Astrocyte of the hippocampus (primary cell): ENCODE measurements around the gene CRABP2.
A peak's percentile ranks its signal among the peaks of the same experiment; 100 is the strongest.

Experiments used
- DNase-seq: peaks from one replicate; pipeline ENCODE4 v3.0.0; 2011; ENCODE audit warnings: low read depth, low spot score

CRABP2 gene

GRCh38 chr1:156705321-156705917, at the start of gene CRABP2:
TSS of gene CRABP2 (minus strand) at chr1:156705583. CDS start at chr1:156705446, 137 bp downstream.
- peak; percentile 50 for DNase-seq

DNA sequence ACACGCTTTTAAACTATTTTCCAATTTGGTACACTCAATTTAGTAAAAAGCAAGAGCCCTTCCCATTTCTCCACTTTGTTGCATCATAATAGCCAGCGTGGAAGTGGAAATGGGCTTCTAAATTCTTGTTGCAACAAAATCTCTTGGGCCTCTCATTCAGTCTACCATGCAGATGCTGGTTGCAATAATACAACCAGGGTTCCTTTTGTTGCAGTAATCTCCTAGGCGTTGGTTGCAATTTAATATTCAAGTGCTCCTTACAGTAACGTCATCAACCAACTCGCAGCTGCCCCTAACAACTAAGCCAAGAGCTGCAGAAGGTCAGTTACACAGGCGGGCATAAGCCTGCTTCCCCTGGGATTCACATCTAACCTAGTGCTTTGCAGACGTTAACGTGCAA, 48.8 kb upstream of the CRABP2 start:
- DNase-seq, result no peak

- DNase-seq, result no peak
Observed at GRCh38 chr1:156752843-156753482, 47.6 kb upstream of the CRABP2 start.

GRCh38 chr1:156751757-156752481, 46.5 kb upstream of the CRABP2 start:
- DNase-seq, result peak; percentile 99

DNA sequence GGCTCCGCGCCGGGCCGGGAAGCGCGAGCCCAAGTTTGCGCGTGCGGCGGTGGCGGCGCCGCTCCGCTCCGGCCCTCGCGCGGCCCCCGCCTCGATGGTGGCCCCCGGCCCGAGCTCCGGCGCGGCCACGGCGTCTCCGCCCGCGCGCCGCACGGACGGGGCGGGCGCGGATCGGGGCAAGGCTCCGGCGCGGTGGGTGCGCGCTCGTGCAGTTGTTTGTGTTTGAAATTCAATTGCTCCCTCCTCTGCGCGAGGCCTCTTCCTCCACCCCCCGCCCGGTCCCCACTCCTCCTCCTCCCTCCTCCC, 46.0 kb upstream of the CRABP2 start, which contains the start of gene HDGF:
Gene HDGF (minus strand): TSS at position 225 of the 306 bp plus-strand sequence. CDS start 246 bp downstream, outside the sequence.
- no peak for DNase-seq

GRCh38 chr1:156750711-156751450, 45.5 kb upstream of the CRABP2 start:
- no peak for DNase-seq

DNA sequence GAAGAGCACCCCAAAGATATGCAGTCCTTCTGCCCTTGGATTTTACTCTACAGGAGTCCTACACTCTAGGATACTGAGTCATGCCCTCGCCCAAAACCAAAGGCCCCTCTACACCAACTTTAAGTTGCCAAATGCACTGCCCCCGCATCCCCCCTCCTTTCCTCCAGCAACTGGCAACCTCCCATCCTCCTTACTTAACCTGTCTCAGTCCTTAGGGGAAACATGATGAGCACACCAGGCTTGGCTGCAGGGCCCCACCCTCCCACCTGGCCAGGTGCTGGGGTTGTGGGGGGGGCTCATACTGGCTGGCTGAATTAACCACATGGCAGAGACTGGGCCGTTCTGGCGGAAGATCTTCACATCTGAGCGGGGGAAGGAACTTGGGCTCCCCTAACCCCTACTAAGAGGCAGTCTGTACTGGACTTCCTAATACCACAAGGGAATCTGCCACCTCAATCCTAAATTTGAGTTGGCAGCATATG, 44.8 kb upstream of the CRABP2 start:
- peak; percentile 28 for DNase-seq

- no peak for DNase-seq
Observed at GRCh38 chr1:156749419-156750118, 44.2 kb upstream of the CRABP2 start.

GRCh38 chr1:156748670-156749418, 43.5 kb upstream of the CRABP2 start:
- DNase-seq, result peak; percentile 58

- peak; percentile 14 for DNase-seq
Observed at GRCh38 chr1:156747742-156748669, 42.6 kb upstream of the CRABP2 start.

DNA sequence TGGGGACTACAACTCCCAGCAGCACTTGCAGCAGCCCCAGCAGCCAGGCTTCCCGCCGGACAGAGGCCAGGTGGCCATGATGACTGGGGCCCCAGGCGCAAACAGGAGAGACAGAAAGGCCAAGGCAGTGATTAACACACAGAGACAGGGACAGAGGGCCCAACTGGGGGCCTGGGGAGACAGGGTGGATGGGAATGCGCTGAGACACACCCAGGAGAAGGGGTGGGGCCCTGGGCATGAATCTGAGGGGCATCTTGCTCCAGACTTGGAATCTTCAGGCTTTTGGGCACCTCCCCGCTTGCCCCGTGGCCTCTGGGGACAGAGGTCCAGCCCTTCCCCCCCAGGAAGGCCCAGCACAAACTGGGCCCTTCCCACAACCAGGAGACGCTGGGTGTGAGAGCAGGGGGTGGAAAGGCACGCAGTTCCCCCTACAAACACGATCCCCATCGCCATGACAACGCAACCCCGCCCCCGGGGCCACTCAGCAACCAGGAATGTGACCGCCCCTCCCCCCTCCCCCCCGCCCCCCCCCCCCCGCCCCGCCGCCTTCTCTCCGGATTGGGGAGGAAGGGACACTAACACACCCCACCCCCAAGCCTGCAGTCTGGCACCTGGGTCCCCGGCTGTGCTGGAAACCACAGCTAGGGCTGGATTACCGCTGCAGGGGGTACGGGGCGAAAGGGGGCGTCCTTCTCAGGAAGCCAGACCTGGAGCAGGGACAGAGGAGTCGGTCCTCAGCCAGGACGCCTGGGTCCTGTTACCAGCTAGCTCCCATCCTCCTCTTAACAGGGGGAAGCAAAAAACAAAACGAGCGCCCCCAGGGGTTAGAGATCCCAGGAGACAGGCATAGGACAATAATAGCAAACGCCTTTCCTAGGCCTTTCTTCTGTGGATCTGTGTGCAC, 41.6 kb upstream of the CRABP2 start:
- peak; percentile 96 for DNase-seq

DNA sequence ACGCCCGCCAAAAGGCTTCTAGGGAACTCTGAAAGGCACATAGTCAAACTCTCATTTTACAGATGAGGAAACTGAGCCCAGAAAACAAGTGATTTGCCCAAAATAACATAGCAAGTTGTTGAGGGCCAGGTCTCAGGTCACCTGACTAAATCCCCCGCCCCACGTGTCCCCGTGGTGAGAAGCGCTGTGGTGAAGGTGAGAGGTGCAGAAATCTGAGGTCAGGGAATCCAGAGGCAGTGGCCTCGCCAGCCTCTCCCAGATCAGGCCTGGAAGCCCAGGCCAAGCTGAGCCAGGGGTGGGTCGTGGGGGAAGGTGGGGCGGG, 41.0 kb upstream of the CRABP2 start:
- no peak for DNase-seq

DNA sequence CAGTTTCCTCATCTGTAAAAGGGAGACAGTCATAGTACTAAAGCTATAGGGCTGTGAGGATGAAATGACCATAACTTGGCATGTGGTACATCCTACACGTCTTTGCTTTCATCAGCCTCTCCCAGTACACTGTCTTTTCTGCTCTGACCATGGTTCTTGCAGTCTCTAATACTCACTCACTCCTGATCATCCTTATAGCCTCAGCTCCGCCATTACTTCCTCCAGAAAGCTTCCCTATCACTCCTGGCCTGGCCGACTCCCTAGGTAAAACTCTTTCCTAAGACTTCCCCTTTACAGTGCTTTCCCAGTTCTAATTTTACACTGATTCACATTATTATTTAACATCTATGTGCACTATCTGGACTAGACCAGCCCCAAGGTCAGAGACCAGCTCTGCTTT, 40.5 kb upstream of the CRABP2 start:
- DNase-seq, result no peak

DNA sequence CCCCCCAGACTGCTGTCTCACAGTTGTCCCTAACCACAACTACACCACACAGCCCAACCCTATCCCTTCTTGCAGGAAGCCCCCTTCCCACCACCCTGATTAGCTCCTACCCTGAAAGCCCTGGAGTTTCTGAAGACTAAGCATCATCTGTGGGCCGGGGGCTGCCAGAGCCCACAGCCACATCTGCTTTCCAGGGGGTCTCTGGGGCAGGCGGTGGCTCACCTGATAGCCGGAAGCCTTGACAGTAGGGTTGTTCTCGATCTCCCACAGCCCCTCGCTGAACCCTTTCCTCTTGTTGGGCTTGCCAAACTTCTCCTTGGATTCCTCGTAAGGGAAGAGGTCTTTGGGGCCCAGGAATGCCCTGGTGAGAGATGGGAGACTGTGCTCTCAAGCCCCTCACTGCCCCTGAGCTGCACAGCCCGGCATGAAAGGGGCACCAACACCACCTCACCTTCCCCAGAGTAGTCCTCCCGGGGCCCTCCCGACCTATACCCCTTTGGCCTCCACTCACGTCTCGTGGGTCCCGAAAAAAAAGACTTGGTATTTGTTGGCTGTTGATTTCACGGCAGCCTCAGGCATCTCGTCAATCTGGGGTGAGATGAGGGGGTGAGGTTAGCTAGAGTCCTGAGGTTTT, 39.5 kb upstream of the CRABP2 start:
- no peak for DNase-seq

- no peak for DNase-seq
Observed at GRCh38 chr1:156744344-156744743, 39.0 kb upstream of the CRABP2 start.

GRCh38 chr1:156743367-156744302, 38.3 kb upstream of the CRABP2 start:
- DNase-seq, result no peak

GRCh38 chr1:156742801-156743200, 37.4 kb upstream of the CRABP2 start:
- no peak for DNase-seq
